ENCODE results near the gene TDRD6.
"Not testable (repeated sequence)": the region's sequence is repeated elsewhere in the genome, so short reads cannot be mapped to it uniquely, and the experiment has no call there.

The TDRD6 gene, protein sequence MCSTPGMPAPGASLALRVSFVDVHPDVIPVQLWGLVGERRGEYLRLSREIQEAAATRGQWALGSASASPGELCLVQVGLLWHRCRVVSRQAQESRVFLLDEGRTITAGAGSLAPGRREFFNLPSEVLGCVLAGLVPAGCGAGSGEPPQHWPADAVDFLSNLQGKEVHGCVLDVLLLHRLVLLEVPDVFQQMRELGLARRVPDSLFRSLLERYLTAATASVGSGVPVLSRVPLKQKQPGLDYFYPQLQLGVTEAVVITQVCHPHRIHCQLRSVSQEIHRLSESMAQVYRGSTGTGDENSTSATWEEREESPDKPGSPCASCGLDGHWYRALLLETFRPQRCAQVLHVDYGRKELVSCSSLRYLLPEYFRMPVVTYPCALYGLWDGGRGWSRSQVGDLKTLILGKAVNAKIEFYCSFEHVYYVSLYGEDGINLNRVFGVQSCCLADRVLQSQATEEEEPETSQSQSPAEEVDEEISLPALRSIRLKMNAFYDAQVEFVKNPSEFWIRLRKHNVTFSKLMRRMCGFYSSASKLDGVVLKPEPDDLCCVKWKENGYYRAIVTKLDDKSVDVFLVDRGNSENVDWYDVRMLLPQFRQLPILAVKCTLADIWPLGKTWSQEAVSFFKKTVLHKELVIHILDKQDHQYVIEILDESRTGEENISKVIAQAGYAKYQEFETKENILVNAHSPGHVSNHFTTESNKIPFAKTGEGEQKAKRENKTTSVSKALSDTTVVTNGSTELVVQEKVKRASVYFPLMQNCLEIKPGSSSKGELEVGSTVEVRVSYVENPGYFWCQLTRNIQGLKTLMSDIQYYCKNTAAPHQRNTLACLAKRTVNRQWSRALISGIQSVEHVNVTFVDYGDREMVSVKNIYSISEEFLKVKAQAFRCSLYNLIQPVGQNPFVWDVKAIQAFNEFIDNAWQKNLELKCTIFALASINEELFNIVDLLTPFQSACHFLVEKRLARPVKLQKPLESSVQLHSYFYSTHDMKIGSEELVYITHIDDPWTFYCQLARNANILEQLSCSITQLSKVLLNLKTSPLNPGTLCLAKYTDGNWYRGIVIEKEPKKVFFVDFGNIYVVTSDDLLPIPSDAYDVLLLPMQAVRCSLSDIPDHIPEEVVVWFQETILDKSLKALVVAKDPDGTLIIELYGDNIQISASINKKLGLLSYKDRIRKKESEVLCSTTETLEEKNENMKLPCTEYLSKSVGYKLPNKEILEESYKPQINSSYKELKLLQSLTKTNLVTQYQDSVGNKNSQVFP (N-terminal part only)

DNA sequence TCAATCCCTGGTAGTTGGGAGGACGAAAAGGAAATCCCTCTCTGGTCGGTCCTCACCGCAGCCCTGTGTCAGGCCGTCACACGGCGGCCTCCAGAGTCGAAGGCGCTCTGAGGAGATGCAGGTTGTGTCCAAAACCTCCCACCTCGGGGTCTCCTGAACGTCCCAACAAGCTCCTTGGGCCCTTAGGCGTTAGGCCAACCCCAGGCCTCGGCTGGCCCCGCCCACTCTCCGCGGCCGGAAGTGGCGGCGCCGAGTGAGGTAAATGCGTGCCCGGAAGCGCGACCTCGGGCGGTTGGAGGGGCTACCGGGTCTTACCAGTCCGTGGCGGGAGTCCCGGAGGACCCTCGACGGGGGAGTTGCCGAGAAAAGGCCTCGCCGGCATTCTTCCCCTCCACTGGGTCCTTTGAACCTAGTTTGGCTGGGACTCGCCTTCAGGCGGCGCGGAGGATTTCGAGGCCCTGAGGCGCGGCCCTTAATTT, at the start of gene TDRD6:
TDRD6 (plus strand) TSS at position 267 of the 479 bp plus-strand sequence. CDS start 244 bp downstream, outside the sequence.
- TF ChIP-seq, protein P1, sequence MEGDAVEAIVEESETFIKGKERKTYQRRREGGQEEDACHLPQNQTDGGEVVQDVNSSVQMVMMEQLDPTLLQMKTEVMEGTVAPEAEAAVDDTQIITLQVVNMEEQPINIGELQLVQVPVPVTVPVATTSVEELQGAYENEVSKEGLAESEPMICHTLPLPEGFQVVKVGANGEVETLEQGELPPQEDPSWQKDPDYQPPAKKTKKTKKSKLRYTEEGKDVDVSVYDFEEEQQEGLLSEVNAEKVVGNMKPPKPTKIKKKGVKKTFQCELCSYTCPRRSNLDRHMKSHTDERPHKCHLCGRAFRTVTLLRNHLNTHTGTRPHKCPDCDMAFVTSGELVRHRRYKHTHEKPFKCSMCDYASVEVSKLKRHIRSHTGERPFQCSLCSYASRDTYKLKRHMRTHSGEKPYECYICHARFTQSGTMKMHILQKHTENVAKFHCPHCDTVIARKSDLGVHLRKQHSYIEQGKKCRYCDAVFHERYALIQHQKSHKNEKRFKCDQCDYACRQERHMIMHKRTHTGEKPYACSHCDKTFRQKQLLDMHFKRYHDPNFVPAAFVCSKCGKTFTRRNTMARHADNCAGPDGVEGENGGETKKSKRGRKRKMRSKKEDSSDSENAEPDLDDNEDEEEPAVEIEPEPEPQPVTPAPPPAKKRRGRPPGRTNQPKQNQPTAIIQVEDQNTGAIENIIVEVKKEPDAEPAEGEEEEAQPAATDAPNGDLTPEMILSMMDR (IDR thresholded peaks at IDR 0.05; ENCODE audit: insufficient read depth, low read depth, low read length, missing control alignments), result no peak
- no peak within 1 kb of the TSS for H3K4me3 ChIP-seq (ENCODE audit: low read length)
- DNase-seq (ENCODE audit: low read depth), result no peak

DNA sequence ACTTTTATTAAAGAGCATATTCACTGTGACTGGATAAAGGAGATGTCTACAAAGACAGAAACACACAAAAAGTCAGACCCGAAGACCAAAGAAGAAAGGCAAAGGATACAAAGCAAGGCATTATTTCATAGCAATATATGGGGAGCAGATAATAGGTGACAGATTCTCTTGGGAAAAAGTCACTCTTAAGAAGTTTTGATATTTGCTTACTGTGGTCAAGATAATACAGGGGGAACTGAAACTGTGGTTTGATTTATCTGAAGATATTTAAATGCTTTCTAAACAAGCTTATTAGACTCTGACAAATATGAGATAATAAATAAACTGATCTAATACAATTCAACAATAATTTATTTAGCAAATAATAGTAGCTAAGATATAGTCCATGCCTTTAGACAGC, 49.8 kb upstream of the TDRD6 start:
- no peak overlapping the region for H3K4me3 ChIP-seq (ENCODE audit: low read length)
- TF ChIP-seq, protein P1 (IDR thresholded peaks at IDR 0.05; ENCODE audit: insufficient read depth, low read depth, low read length, missing control alignments), result no peak
- DNase-seq (ENCODE audit: low read depth), result no peak

DNA sequence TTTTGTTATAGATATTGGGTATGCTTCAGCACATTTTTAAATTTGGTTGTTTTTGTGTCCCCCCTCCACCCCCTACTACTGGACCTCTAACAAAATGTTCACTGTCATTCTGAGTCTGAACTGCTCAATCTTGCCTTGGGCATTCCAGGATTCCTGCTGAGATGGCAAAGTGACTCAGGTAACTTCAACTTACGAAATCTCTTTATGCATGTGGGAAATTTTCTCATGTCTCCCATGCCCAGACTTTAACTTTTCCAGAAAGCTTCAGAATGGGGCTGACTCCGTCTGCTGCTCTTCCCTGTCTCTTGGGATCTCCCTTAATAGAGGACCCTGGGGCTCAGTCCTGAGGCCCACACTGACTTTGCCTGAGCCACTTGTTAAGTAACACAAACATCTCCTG, 49.0 kb upstream of the TDRD6 start:
- peak; percentile 94 for DNase-seq (ENCODE audit: low read depth)
- no peak overlapping the region for H3K4me3 ChIP-seq (ENCODE audit: low read length)
- TF ChIP-seq, protein P1 (IDR thresholded peaks at IDR 0.05; ENCODE audit: insufficient read depth, low read depth, low read length, missing control alignments), result no peak

DNA sequence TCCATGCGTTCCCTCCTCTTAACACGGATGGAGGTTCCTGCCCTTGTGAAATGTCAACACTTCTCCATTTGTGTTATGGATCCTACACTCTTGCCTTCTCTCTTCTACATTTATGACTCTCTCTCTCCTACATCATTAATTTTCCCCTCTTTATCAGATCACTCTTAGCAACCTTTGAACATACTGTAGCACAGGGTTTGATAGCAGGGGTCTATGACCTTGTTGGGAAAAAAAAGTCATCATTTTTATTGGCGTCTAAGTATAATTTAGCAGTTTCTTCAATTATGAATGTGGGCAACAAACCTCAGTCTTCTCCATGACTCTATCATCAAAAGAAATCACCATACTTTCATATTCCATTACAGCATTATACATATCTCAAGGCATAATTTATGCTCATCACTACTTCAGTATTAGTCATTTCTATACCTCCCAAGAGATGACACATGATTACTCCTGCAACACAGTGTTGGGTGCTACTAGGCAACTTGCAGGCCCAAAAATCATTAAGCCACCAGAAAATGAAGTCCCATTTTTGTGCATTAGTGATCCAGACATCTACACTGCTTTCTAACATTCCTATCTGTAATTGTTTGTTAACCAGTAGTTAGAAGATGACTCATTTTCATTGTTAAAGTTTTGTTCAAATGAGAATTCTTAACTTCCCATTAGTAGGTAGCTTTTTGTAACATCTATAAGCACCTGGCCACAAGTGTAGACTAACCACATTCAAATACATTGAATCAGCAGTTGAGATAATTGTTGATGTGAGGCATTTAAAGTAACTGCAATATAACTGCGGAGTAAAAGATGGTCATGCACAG, 44.5 kb upstream of the TDRD6 start:
- DNase-seq (ENCODE audit: low read depth), result peak; percentile 90
- H3K4me3 ChIP-seq (ENCODE audit: low read length), result no peak overlapping the region
- TF ChIP-seq, protein P1 (IDR thresholded peaks at IDR 0.05; ENCODE audit: insufficient read depth, low read depth, low read length, missing control alignments), result no peak

DNA sequence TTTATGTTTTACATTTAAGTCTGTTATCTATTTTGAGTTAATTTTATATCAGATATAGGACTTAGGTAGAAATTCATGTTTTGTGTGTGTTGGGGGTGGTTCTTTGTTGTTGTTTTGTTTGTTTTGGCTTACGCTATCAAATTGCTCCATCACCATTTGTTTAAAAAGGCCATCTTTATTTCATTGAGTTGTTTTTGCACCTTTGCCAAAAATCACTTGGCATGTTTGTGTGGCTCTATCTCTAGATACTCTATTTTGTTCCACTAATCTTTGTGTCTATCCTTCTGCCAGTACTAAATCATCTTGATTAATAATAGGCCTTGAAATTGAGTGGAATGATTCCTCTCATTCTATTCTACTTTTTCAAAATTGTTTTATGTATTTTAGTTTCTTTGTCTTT, 42.4 kb upstream of the TDRD6 start:
- no peak overlapping the region for H3K4me3 ChIP-seq (ENCODE audit: low read length)
- TF ChIP-seq, protein P1 (IDR thresholded peaks at IDR 0.05; ENCODE audit: insufficient read depth, low read depth, low read length, missing control alignments), result no peak
- DNase-seq (ENCODE audit: low read depth), result no peak

DNA sequence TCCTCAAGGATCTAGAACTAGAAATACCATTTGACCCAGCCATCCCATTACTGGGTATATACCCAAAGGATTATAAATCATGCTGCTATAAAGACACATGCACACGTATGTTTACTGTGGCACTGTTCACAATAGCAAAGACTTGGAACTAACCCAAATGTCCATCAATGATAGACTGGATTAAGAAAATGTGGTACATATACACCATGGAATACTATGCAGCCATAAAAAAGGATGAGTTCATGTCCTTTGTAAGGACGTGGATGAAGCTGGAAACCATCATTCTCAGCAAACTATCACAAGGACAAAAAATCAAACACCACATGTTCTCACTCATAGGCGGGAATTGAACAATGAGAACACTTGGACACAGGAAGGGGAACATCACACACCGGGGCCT, 39.6 kb upstream of the TDRD6 start:
- DNase-seq (ENCODE audit: low read depth); H3K4me3 ChIP-seq (ENCODE audit: low read length): not testable (repeated sequence)

Measured in epithelial cell of esophagus (primary cell).